Suppressor macrophage treated with lipopolysaccharide for 1 hour (primary cell): ENCODE measurements around the gene TOX4.

Experiments used
- DNase-seq, 3 donors: peaks; one replicate each; pipeline ENCODE4 v3.0.0-alpha.2; 2020 to 2022

TOX4 gene

DNA sequence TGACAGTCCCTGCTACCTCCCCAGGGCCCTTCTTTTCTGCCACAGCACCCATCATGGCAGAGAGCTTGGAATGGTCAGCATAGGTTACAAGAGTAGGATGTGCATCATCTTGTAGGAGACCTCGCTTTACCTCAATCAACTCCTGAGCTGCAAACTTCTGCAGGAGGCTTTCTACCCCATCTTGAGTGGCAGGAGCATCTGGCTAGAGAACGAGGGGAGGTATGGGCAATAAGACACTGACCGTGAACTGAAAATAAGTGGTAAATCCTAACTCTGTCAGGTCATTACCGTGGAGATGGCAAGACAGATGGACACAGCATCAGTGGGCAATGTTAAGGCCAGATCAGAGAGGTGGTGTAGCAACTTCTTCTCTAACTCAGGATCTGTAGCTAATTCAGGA is 26.4 kb downstream of the TOX4 start:
- no peak for DNase-seq

DNA sequence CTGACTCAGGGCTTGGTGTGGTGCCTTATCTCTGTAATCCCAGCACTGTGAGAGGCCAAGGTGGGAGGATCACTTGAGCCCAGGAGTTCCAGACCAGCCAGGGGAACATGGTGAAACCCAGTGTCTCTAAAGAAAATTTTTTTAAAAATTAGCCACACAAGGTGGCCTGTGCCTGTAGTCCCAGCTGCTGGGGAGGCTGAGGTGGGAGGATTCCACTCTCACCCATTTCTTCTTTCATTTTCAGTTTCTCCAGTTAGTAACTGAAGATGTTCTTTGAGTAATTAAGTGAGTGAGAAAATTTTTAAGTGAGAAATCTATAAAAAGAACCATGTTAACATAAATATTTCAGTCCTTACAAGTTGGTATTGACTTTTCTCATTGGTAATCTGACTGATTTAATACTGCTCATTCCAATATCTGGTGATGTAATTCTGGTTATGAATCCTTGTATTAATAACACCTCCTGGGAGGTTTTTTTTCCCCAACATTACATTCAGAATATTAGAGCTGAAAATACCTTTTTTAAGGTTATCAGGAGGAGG is 28.1 kb downstream of the TOX4 start:
- DNase-seq, result peak; percentile 19 to 36 (median 26)

DNA sequence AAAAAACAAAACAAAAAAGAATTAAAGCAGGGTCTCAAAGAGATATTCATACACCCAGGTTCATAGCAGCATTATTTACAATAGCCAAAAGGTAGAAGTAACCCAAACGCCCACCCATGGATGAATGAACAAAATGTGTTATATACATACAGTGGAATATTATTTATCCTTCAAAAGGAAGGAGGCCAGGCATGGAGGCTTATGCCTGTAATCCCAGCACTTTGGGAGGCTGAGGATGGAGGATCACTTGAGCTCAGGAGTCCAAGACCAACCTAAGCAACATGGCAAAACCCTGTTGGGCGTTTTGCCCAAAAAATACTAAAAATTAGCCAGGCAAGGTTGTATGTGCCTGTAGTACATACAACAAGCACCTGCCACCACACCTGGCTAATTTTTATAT is 29.6 kb downstream of the TOX4 start:
- no peak for DNase-seq

DNA sequence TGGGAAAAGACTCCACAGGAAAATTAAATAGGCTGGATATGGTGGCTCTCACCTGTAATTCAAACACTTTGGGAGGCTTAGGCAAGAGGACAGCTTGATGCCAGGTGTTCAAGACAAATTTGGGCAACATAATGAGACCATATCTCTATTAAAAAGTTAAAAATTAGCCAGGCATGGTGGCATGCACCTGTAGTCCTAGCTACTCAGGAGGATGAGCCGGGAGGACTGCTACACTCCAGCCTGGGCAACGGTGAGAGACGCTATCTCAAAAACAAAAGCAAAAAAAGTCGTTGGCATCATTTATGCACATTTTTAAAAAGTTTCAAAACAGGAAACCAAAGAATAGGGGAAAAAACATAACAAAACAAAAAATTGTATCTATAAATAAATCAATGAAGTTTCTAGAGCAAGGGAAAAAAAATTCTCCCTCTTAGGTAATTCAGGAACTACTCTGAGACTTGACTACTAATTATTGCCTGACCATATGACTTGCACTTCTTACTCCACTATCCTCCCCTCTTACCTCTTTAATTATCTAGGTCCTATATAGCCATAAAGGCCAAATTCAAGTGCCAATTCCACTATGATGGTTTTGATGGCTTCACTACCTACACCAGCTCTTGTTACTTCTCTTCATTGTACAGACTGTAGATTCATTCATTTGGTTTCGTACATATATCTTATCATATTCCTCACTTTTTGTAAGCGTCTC is 32.6 kb downstream of the TOX4 start:
- DNase-seq, result peak in 2 of 3 donors; percentile 33 to 36

DNA sequence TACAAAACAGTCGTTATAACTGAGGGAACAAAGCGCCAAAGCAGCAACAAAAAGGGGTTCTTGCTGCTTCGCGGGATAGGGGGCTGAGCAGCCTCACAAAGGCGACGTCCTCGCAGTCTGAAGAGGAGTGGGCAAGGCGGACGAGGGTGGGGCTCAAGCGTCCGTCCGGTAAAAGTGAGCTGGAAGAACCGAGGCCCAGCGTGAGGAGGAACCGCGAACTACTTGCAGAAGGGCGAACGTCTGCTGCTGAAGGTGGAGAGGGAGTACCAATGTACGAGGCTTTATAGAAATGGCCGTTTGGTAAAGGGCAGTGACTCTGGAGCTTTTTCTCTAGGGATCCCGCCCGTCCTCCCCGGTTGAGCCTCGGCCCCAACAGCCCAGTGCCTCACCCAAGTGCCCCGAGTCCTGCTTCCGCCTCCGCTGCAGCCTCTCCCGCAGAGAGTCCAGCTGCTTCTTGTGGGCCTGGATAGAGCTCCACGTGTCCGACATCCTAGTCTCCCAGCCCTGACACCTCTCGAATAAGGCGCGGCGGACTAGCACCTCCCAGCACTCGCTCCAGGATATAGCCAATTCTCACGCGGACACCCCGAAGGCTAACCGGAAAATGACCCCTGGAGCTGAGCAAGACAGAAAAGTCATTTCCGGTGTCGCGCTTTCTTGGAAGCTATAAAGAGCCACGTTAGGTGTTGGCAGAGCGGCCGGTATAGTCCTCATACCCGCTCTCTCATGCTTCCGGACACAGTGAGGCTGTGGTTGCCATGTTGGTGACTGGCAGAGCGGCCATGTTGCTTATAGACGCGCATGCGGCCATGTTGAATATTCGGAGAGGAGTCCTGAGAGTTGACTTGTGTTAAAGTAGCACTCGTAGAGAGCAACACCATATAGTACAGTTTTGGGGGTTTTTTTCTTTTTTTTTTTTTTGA is 34.0 kb downstream of the TOX4 start, which contains the start of gene METTL3:
Gene METTL3, minus strand, starts transcription at position 606 of the 923 bp plus-strand sequence. Its CDS starts 117 bp downstream, at position 489.
- DNase-seq, result peak; percentile 96 to 99 (median 99)

DNA sequence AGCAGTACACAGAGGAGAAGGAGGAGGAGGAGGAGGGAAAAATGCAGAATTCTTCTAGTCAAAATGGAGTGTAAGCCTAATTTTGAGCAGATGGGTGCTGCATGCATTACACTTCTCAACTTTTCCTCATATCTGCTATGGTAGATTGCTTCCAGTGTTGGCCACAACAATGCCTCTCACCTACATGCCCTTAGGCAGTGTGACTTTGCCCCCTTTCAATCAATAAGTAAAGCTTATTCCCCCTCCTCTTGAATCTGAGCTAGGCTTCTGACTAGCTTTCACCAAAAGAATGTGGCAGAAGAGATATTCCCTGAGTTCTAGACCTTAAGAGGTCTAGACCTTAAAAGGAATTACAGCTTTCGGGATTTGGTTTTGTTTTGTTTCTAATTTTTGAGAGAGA is 37.3 kb downstream of the TOX4 start:
- DNase-seq, result no peak

DNA sequence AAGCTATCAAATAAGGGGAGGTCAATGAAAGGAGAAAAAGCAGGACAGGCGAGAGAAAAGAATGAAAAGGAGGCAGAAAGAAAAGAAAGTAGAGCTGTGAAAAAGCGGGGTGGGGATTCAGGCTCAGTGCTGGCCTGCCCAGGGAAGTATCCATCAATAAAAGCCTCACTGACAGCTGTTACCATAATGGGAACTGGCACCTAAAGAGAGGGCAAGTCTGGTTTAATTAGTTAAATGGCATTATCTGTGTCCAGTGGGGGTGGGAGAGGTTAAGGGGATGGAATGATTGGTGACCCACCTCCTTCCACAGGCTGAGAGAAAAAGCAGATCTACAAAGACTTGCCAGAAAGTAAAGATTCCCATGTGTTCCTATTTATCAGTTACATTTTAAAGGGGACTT is 41.7 kb downstream of the TOX4 start:
- DNase-seq, result no peak

DNA sequence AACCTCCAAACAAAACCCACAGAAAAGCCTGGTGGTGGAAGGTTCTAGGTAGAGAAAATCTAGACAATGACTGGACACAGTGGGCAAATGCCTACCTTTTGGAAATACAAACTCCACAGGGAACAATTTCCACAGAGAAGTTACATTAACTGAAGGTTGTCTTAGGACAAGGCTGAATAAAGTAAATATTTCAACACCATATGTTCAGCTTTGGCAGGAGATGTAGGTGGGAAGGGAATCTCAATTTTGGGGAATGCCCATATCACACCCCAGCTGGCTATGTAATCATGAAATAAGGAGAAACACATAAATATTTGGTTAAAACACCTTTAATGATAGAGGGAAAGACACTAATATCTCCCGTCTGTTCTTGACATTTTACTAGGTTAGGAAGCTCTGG is 43.8 kb downstream of the TOX4 start:
- no peak for DNase-seq

DNA sequence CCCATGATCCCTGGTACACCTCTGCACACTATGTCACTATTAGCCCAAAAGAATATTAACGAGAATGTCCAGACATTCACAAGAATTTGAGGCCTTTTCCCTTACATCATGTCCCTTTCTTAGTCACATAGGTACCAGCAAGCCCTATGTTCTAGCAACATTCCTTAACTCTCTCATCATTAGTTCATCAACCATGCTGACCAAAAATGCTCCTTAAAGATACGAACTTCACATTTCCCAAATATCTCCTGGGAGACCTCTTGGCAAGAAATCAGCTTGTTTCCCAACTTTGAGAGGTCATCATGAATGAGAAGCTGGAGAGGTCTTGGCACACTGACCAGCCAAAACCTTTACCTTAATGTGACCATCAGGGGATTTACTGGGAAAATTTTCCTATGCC is 44.5 kb downstream of the TOX4 start:
- no peak for DNase-seq

DNA sequence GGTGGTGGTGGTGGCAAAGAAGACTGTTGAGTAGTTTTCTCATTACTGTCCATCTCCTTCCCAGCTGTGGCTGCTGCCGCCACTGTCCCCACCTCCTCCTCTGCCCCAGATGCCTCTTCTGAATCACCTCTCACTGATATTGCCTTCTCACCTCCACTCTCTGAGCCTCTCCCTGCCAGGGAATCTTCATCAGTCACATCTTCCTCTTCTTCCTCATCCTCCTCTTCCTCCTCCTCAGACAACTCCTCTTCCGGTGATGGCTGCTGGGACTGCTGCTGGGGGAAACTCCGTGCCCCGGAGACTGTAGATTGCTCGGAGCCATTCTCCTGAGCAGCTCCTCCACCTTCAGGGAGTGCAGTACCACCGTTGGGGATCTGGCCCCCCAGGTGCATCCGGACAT is 46.2 kb downstream of the TOX4 start:
- DNase-seq, result no peak

DNA sequence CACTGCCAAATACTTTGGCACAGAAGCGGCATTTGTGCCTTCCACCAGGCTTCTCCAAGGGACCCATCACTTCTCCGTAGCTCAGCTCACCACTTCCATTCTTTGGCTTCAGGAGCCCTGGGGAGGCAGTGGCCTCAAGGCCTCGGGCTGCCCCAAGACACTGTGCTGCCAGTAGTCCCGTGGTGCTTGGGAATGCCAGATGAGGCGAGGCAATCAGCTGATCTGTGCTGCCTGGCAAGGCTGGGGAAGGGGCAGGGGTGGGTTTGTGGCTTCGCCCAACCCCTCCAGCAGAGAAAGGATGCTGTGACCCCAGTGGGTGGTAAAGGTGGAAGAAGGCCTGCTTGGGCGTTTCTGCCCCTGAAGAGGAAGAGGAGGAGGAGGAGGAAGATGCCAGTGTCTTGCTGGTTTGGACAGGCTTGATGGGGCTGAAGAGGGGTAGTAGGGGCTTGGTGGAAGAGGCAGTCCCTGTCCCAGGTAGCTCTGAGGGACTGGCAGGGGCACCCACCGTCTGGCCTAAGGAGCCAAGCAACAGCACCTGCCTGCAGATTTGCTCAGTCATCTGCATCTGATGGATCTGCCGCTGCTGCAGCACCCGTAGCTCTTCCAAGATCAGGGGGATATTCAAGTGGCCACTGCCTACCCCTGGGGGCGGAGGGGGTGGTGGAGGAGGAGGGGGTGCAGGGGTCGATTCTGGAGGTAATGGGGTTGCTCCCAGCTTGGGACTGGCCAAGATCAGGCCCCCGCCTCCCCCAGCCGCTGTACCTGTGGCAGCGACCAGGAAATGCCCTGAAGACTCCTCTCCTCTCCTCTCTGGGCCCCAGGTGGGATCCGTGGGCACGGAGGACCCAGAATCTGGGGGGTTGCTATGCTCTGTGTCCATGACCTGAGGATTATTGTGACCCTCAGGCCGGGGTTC is 47.8 kb downstream of the TOX4 start:
- no peak for DNase-seq

DNA sequence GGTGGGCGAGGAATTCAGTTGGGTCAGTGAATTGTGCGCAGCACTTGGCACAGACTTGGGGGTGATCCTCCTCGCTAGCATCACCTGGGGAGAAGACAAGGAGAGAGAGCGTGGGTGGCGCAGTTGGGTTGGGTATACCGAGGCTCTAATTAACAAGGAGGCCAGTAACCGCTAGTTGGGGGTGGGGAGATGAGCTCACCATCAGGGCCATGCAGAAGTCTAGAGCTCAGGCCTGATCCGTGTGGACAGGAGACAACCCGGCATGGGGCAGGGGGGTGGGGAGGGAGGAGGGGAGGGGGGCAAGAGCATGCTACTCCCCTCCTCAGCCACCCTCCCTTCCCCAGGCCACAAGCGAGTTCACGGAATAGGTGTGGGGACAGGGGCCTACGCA is 48.6 kb downstream of the TOX4 start:
- no peak for DNase-seq

DNA sequence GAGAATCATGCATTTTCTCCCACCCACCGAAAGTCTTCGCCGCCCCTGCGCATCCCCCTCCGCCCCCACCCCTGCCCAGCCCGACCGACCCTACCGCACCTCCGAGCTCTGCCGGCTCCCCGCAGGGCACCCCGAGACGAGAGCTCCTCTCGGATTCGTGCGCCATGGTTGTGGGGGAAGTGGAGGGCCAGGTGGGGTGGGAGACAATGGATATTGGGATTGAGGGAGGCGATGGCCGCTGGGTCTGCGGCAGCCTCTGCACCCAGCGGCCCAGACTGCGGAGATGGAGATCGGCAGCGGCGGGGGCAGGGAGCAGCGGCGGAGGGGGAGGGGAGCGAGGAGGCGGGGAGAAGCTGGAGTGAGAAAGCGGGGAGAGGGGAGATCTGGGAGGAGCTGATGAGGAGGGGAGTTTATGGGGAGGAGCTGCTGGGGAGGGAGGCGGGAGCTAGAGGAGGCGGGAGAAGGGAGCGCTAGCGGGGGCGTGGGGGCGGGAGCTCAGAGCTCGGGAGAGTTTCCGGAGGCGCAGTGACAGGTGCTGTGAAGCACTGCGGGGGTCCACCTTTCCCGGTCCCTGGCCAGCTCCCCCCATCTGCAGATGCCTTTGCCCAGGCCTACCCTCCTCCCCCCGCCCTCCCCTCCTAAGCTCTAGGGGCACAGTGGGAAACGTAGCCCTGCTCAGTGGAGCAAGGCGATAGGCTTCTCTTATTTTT is 49.1 kb downstream of the TOX4 start, which contains the start of gene SALL2:
Gene SALL2, minus strand, starts transcription at position 385 of the 710 bp plus-strand sequence. Its CDS starts 219 bp downstream, at position 166.
- DNase-seq, result peak in 2 of 3 donors; percentile 44 to 65

DNA sequence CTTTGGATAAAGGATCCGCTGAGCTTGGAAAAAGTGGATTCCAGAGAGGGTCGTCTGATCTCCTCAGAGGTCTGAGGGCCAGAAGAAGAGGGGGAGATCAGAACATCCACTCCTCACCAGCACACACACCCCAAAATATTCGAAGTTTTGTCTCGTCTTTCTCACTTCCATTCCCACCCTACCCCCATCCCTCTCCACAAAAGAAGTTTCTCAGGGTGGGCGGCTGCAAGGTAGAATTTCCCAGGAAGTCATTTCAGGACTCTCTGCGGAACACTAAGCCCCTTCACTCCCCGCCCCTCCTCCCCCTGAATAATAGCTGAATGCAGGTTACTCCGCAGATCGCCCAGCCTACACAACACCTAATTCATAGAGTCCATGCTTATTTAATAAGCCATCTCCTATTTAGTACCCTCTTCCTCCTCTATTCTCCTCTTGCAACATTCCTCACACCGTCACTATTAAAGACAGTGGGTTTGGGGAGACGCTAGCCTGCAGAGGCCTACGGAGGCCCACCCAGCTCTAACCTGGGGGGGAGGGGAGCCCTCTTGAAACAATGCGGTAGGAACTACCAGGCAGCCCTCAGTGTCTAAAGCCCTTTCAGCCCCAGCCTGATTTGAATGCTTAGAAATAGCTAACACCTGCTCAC is 49.8 kb downstream of the TOX4 start:
- no peak for DNase-seq

DNA sequence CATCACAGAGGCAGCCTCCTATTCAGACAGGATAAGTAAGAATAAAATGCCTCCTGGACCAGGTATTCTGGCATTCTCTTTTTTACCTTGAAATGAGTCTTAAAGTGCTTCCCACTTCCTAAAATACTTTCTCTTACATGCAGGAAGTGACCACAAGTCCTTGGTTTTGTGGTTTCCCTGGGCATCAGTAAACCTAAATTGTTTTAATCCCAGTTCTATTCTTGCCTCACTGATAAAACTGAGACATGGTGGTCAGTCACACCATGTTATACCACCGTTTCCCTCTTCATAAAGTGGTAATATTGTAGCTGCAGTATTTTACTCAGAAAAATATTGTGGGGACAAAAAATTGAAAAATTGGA is 50.3 kb downstream of the TOX4 start:
- no peak for DNase-seq

DNA sequence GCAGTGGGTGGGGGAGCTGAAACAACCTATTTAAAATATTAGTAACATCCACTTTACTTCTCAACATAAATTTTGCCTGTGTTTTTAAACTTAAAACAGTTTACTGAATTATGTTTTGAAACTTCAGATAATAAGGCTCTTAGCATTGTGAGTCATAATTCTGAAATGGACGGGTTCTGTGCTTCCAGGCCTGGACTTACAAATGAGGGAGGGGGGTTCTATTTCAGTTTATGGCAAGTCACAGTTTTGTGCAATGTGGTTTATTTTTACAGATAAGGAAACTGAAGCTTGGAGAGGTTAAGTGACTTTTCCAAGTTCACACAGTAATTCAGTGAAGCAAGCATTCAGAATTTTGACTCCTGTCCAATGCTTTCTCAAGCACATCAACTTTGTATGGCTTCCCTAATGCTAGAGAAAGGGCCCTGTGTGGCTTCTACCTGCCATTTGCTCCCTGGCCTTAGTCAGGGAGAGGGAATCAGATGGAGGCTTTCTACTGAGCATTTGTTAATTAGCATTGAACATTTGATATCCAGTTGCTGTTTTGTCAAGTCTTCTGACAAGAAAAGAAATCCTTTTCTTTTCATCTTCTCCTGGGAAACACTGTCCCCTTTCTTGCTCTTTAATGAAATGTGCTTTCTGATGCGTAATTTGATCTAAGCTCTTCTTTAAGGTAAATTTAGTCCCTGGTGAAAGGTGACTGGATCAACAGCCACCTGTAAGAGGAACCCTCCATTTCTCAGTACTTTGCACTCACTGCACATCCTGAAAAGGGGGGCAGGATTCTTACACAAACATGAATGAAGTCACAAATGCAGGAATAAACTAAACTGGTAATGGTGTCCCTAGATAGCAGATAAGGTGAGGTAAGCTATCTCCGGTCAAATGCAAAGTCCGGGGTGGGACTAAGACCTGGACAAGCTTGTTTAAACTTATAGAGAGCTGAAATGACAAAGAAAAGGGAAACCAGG is 51.7 kb downstream of the TOX4 start:
- DNase-seq, result no peak

DNA sequence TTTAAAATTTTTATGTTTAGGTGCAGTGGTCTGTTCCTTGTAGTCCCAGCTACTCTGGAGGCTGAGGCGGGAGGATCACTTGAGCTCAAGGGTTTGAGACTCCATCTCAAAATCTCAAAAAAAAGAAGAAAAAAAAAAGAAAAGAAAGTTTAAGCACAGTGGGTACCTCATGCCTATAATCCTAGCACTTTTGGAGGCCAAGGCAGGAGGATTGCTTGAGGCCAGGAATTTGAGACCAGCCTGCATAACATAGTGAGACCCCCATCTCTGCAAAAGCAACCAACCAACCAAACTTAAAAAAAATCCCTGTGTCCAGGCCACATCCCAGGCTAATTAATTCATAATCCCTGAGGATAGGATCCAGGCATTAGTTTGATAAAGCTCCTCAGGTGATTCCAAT is 52.5 kb downstream of the TOX4 start:
- DNase-seq, result no peak

DNA sequence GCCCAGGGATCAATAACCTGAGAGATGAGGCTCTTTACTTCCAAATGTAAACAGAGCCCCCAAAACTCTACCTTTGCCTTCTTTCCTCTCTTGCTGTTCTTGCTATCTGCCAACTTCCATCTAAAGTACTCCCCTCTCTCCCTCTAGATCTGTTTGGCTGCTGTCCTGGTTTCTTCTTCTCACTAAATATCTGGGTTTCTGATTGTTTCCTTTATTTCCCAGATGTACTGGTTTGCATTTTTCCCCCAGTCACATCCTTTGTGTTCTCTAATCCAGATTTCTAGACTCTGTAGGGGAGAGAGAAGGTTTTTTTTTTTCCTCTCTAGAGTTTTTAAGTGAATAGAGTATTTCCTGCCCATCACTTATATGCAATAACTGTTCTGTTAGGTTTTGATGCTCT is 56.3 kb downstream of the TOX4 start:
- no peak for DNase-seq

DNA sequence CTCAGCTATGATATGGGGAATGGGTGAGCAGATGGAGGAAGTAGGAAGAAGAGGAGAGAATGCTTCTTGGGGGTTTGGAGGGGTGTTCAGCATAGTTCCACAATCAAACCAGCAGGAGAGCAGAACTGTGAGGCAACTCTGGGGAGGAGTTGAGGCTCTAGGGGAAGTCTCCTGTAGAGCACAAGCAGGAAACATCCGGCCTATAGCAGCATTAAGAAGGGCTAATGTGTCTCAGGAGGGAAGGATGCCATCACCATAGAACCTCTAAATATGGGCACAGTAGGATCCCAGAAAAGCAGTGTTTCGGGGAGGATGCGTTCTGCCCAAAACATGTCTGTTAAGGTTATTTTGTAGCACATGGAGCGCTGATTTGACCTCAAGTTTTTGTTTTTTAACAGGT is 57.6 kb downstream of the TOX4 start:
- DNase-seq, result peak in 1 of 3 donors; percentile 4
